HG02610 (cell line): ENCODE measurements around the gene TUBB.
A peak's percentile ranks its signal among the peaks of the same experiment; 100 is the strongest.

Experiments
- ATAC-seq: cut with Tn5 transposase; IDR thresholded peaks from one replicate; pipeline ENCODE4 v1.9.1; 2021; ENCODE audit warnings: mild to moderate bottlenecking, moderate library complexity; ENCODE audit not compliant: unreplicated experiment

Gene TUBB

DNA sequence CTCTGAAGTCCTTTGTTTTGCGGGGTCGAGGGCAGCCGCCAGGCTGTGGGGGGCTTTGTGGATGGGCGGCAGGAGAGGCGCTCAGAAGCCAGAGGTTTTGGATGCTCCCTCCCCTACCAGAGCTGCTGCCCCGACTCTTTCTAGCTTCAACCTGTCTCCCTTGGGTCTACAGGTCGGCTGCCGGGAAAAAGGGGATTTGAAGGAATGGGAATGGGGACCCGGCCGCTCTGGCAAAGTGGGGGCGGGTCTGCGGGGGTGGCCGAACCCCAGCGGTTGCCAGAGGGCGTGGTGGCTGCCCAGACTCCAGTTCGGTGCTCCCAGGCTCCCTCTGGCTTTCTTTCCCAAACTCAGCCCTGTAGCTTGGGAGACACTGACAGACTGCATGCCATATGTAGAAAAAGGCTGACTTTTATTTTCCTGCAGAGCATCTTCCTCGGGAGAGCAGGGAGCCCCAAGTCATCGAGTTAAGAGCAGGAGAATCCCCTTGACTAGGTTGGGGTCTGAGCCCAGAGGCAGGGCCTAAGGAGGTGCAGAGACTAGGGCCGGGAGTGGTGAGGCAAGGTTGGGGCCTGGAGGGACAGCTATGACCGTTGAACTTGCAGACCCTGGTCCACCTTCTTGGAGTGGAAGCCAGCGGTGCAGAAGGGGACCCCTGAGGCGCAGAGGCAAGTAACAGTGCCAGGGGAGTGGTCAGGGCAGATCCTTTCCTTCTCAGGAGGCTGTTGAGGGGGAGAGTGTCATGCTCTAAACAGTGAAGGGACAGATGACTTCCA is 32.3 kb upstream of the TUBB start:
- no peak for ATAC-seq

DNA sequence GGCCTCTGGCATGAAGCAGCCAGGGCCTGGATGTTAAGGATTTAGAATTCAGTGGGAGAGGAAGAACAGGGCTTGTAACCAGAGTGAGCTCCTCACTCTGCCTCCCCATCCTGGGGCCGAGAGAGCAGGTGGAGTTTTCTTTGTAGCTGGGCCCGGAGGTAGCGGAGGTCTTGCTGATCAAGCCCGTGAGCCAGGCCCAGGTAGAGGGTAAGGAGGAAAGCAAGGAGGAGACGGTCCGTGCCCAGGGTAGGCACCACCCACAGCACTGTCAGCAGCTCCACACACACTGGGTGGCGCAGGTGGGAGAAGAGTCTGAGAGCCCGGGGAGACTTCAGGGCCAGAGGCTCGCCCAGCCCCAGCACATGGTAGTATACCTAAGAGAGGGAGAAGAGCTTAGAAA is 31.6 kb upstream of the TUBB start:
- no peak for ATAC-seq

DNA sequence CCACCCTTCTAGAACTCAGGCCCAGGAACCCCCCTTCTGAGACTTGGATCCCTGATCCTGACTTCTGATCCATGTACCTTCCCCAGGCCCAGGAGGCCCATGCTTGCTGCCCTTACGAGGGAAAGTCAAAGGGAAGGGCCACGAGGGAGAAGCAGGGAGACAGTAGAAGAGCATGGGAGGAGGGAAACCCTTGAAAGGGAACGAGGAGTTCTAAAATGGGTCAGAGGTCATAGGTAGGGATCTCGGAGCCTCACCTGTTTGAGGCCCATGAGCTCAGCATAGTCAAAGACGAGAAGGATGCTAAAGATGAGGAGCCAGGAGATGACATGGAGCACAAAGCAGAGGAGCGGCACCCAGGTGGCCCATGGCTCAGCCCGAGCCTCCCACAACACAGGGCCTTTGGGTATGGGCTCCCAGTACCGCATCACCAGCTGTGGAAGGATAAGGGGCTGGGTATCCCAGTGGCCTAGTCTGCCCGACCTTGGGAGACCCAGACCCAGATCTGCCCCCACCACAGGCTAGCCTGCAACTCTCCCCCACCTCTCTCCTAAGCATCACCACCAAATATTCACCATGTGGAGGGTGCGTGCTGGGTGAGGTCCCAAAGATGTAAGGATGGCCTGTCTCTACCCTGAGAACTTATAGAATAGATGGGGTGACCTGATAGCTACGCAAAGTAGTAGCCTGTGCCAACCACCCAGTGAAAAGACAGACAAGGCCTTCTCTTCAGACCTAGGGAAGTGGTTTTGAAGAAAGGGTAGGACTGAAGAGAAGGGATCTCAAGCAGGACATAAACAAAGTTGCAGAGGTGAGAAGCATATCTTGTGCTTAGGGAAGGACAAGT is 30.9 kb upstream of the TUBB start:
- no peak for ATAC-seq

DNA sequence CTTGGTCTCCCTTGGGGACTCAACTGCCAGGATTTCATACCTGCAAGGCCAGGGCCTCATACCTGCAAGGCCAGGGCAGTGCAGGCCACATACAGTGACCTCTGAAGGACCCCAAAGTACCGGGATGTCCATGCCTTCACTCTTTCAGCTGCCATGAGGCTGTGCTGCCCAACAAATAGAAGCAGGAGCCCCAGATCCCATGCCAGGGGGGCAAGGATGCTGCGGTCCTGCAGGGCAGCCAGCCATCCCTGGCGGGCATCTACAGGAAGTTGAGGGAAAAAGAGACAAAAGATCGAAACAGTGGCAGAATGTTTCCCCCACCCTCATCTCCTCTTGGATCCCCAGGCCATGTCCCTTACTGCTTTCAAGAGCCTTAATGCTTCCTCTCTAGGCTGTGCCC is 30.2 kb upstream of the TUBB start:
- ATAC-seq = no peak

DNA sequence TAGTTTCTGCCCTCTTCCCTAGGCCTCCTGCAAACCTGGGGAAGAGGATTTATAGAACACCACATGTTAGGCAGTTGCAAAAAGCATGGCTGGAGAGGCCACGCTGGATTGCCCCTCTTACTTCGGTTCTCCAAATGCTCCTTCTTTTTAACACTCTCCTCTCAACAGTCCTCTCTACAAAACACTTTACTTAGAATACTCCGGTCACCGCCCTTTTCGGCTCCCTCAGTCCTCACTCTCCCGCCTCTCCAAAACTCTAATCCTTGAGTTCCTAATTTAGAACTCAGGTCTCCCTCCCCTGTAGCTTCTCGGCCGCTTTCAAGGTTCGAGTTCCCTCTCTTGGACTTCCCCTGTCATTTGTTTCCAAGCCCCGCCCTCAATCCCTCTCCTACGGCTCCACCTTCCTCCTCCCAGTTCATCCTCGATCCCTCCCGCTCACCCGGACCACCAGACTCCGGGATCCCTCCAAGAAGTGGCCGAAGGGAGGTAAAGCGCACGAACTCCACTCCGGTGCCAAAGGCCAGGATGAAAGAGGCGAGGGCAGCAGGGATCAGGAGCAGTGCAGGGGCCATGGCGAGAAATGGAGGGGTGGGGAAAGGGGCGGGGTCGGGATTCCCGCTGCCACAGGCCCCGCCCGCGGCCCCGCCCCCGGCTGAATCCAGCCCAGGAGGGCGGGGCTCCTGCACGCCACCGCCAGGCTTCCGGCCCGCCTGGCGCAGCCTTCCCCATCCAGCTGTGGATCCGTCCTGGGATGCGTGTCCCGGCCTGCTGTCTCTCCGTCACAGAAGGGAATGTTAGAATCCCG is 29.5 kb upstream of the TUBB start, which contains the start of gene NRM:
Gene NRM, minus strand, starts transcription at position 582 of the 805 bp plus-strand sequence. Its CDS starts 10 bp downstream, at position 572.
- ATAC-seq = peak; percentile 35

DNA sequence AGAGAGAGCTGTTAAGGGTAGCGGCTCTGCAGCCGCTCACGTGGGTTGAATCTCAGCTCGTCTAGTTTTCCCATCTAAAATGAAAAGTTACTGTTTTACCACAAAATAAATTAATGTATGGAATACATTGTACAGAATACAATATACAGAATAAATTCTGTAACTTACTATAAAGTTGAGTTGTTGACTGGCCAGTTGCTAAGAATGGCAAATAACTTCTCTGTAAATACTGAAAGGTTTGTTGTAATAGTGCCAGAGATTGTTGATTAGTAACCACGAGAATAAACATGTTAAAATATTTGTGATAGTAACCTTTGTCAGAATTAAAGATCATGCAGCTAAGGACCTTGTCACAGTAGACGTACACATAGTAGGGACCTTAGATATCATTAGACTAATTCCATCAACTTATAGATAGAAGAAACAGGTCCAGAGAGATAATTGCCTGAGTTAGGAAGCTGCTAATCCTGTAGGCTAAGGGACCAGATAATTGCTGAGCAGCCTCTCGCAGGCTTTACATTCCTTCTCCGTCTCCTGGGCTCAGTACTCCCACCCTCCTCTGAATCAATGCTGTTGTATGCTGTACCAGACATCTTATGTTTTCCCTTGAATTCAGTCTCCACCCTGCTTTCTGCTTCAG is 28.8 kb upstream of the TUBB start:
- no peak for ATAC-seq

DNA sequence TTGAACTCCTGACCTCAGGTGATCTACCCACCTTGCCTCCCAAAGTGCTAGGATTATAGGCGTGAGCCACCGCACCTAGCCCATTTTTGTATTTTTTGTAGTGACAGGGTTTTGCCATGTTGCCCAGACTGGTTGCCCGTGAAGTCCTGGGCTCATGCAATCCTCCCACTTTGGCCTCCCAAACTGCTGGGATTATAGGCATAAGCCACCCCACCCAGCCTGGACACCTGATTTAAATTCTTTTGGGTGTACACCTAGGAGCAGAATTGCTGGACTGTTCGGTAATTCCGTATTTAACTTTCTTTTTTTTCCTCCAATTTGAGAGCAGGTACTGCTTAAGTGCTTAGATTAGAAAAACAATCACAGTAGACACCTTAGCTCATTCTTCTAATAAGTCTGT is 23.7 kb upstream of the TUBB start:
- no peak for ATAC-seq

DNA sequence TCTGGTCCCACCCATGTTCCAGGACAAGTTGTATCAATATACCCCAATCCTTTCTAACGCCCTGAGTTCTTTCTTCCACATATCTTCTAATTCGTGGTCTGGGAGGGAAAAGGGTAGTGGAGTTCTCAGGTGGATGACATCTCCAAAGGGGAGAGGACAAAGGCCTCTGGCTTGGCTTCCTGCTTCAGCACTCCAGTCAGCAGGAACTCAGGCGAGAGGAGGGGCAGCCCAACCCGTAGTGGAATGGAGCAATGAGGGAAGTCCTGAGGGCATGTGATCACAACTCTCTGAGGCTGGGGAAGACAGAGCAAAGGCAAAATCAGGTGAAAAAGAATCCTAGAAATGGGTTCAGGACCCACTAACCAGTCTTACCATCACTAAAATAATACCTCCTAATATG is 19.8 kb upstream of the TUBB start:
- no peak for ATAC-seq

DNA sequence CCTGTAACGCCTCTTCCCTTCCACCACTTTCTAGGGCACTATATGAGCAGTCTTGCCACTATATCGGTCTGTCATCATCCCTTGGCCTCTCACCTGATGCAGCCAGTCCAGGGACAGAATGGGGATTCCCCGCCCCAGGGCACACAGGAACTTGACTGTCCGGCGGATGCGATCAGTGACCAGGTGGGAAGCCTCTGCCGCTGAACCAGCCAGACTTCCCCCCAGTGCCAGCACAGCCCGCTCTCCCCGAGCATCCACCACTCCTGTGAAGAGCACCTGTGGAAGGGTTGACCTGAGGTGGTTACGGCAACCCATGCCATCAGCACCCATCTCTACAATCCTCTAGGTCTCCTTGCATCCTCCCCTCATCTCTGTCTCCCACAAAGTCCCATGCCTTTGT is 17.1 kb upstream of the TUBB start:
- no peak for ATAC-seq

DNA sequence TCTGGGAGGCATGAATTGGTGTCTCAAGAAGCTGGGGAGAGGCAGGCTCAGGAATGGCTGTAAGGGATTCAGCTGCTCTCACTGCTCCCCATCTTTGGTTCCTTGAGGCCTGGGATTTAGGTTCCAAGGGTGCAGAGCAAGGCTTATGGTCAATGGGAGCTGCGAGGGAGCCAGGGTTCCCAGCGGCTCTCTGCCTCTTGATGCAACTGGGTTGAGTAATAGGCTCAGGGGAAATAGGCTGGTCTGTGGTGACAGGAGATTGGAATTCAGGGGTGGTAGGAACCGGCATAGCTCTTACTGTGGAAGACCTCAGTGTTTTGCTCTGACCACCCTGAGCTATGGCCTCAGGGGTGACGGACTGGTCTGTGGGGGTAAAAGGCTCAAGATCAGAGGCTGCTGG is 16.3 kb upstream of the TUBB start:
- ATAC-seq = no peak

DNA sequence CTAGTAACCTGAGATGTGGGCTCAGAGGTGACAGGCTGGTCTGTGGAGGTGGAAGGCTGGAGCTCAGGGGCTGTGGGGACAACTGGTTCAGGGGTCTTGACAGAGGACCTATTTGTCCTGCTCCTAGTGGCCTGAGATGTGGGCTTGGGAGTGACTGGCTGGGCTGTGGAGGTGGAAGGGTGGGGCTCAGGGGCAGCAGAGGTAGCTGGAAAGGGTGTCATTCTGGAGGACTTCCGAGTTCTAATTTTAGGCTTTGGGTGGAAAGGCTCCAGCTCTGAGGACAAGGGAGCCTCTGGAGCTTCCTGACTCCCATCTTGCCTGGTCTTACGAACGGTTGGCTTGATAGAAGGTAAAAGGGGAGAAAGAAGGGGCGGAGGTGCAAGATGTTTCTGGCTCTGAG is 14.5 kb upstream of the TUBB start:
- ATAC-seq = no peak

DNA sequence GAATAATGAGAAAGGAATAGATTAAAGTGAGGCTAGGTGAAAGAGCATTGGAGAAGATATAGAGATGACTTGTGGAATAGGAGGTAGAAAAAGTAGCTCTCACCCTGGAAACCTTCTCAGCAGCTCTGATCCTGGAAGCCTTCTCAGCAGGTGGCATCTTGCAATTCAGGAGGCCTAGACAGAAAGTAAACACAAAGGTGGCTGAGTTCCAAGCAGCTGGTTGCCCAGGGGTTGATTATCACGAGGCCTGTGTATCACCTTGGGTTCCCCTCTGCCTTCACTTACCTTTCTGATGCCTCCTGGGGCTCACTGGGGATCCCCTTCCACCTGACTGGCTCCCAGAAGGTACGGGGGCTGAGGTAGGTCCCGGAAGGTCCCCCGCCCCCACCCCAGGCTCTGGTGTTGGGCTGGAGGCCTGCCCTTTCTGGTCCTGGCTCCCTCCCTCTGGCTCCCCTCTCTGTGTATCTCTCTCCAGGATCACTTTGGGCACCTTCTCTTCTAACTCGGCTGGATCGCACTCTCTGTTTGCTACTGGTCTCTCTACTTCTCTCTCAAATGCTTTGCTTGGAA is 12.8 kb upstream of the TUBB start:
- no peak for ATAC-seq

DNA sequence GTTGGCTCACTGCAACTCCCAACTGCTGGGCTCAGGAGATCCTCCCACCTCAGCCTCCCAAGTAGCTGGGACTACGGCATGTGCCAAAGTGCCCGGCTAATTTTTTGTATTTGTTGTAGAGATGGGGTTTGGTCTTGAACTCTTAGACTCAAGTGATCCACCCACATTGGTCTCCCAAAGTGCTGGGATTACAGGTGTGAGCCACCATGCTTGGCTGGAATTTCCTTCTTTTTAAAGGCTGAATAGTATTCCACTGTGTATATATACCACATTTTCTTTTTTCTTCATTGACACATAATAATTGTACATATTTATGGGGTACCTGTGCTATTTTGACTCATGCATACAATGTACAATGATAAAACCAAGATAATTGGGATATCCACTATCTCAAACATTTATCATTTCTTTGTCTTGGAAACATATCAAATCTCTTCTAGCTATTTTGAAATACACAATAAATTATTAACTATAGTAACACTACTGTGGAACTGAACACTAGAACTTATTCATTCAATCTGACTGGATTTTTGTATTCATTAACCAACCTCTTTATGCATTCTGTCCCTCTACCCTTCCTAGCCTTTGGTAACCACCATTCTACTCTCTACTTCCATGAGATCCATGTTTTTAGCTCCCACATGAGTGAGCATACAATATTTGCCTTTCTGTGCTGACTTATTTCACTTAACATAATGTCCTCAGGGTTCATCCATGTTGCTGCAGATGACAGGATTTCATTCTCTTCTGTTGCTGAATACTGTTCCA is 10.9 kb upstream of the TUBB start:
- no peak for ATAC-seq

DNA sequence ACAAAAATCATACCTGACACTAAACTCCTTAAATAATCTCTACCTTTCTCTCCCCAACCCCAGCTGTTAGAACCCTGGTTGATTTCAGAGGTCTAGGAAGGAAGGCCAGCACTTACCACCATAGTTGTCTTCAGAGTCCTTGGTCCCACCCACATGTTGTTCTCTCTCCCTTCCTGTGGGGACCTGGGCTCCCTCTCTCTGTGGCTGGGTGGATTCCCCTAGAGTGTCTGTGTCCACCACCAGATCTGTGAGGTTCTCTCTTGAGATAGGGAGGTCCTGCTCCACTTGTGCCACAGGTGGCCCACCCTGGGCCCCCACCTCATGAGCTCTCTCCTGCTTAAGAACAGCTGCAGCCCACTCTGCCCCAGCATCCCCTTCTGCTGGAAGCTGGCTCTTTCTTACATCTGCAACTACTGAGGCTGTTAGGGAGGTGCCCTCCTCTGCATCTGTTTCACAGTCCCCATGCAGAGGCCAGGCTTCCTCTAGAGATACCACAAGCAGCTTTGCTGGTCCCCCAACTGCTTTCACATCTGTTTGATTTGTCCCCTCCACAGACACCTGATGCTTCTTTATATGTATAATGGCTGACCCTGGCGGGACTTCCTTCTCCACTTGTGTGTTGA is 8.3 kb upstream of the TUBB start:
- ATAC-seq = no peak

DNA sequence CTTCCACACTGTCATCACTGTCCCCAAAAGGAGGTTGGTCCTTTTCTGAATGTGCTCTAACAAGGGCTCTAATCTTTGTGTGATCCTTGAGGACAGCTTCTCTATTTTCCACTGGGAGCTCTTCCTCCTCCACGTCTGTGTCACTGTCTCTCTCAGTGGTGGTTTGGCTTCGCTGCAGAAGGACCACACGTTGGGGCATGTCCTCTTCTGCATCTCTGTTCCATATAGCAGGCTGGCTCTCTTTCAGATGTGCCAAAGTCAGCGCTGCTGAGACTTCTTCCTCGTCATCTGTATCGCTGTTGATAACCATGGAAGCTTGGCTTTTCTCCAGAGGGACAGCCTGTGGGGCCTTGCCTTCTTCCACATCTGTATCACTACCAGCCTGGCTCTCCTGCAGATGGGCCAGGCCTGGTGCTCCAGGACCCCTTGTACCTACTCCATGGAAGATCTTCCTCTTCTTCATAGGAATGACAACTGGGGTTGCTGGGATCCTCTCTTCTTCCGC is 7.7 kb upstream of the TUBB start:
- ATAC-seq = no peak

DNA sequence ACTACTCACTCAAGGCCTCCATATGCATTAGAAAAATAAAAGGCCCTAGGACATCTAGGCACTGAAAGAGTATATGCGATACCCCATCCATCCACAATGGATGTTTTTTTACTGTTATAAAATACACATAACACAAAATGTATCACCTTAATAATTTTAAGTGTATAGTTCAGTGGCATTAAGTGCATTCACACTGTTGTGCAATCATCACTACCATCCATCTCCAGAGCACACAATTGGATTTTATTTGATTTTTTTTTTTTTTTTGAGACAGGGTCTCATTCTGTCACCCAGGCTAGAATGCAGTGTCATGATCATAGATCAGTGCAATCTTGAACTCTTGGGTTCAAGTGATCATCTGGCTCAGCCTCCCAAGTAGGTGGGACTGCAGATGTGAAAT is 5.9 kb upstream of the TUBB start:
- no peak for ATAC-seq

DNA sequence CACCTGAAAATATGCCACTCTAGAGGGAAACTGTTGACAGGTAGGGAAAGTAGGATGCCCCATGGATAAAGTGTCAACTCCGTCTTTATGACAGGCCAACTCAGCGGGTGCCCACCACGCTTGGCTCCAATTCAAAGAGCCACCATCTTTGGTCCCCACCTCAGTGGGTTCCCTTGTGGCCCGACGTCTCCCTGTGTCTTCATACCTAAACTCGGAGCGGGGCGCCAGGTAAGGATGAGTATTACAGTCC is 3.3 kb upstream of the TUBB start:
- ATAC-seq = no peak

DNA sequence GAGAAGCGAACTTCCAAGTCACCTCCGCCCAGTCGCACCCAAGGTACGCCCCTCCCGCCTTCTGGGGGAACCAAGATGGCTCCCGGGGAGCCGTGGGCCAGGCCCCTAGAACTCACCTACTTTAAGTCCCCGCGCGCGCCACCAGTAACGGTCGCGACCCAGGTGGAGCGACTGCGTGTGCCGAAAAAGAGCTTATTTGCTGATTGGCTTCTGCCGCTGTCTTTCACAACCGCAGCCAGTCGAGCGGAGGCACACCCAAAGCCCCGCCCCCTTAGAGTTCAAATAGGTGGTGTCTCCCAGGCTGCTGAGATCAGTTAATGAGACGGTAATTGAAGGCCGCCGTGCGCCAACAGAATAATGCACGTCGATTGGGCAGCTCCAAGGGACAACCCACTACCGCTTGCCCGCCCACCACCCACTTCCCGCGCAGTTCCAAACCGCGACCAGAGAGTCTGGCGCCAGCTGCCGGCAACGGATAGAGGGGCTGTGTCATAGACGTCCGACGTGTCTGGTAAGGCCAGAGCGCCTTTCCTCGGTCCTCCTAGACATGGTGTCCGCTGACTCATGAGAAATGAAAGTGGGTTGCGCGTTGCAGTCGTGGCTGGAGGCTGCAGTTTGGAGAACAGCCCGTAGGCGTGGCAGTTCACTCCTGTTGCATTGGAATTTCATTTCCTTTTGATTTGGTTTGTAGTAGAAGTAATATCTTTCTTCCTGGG is 2.9 kb upstream of the TUBB start, which contains the start of gene MDC1:
Gene MDC1, minus strand, starts transcription at position 153 of the 716 bp plus-strand sequence. CDS start 2,106 bp downstream, outside the sequence.
- peak; percentile 74 for ATAC-seq
